ENCODE data around the gene CD19. TPM values are rescaled to one million over a fixed set of nuclear protein-coding genes. Genes with fewer than 3 reads are reported as not detected.

Gene CD19
- polyA plus RNA-seq, 1 donor from 2014 or later, result not detected

- no peaks in the 10 kb centered on the region for H3K9me3 ChIP-seq (ENCODE audit: low read length)
- H3K9me2 ChIP-seq (ENCODE audit: insufficient read depth, low read length), result no peaks in the 10 kb centered on the region
- H3K4me2 ChIP-seq (ENCODE audit: low read length), result no peak overlapping the region
- H3K79me2 ChIP-seq (replicated peaks; ENCODE audit: insufficient read depth, low read length), result no peaks in the 10 kb centered on the region
- H3K9ac ChIP-seq (ENCODE audit: low read length), result no peak overlapping the region
- no peaks in the 10 kb centered on the region for H3K36me3 ChIP-seq (ENCODE audit: insufficient read depth, low read length)
- H3K27ac ChIP-seq (ENCODE audit: low read length), result no peak overlapping the region
- no peaks in the 10 kb centered on the region for H3F3A ChIP-seq (ENCODE audit: insufficient read depth, low read length, poor library complexity, severe bottlenecking)
- H3K4me3 ChIP-seq (ENCODE audit: low read length), result no peak overlapping the region
- TF ChIP-seq RAD21 (conservative IDR thresholded peaks at IDR 0.05) (no peak), SMC3 (conservative IDR thresholded peaks at IDR 0.05; ENCODE audit: poor library complexity) (no peak), EZH2 (IDR thresholded peaks at IDR 0.05; ENCODE audit: borderline replicate concordance, insufficient read depth, low read length, poor library complexity, severe bottlenecking) (no peak), TAF1 (IDR thresholded peaks at IDR 0.05; ENCODE audit: low read depth) (no peak), EP300 (conservative IDR thresholded peaks at IDR 0.05; ENCODE audit: poor library complexity, severe bottlenecking) (no peak), MXI1 (conservative IDR thresholded peaks at IDR 0.05; ENCODE audit: poor library complexity, severe bottlenecking) (no peak), CTCF (IDR thresholded peaks at IDR 0.05; ENCODE audit: poor library complexity, severe bottlenecking) (no peak)
- TF ChIP-seq, protein P1, sequence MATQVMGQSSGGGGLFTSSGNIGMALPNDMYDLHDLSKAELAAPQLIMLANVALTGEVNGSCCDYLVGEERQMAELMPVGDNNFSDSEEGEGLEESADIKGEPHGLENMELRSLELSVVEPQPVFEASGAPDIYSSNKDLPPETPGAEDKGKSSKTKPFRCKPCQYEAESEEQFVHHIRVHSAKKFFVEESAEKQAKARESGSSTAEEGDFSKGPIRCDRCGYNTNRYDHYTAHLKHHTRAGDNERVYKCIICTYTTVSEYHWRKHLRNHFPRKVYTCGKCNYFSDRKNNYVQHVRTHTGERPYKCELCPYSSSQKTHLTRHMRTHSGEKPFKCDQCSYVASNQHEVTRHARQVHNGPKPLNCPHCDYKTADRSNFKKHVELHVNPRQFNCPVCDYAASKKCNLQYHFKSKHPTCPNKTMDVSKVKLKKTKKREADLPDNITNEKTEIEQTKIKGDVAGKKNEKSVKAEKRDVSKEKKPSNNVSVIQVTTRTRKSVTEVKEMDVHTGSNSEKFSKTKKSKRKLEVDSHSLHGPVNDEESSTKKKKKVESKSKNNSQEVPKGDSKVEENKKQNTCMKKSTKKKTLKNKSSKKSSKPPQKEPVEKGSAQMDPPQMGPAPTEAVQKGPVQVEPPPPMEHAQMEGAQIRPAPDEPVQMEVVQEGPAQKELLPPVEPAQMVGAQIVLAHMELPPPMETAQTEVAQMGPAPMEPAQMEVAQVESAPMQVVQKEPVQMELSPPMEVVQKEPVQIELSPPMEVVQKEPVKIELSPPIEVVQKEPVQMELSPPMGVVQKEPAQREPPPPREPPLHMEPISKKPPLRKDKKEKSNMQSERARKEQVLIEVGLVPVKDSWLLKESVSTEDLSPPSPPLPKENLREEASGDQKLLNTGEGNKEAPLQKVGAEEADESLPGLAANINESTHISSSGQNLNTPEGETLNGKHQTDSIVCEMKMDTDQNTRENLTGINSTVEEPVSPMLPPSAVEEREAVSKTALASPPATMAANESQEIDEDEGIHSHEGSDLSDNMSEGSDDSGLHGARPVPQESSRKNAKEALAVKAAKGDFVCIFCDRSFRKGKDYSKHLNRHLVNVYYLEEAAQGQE (IDR thresholded peaks at IDR 0.05; ENCODE audit: borderline replicate concordance), result no peak
- H2AFZ ChIP-seq (ENCODE audit: low read depth, low read length), result no peak overlapping the region
- no peaks in the 10 kb centered on the region for H3K27me3 ChIP-seq (ENCODE audit: insufficient read depth, low read depth, low read length)
- H4K20me1 ChIP-seq (ENCODE audit: insufficient read depth), result no peaks in the 10 kb centered on the region
Measured at GRCh38 chr16:28883221-28883996, 48.4 kb upstream of the CD19 start.

GRCh38 chr16:28884045-28884444, 47.7 kb upstream of the CD19 start:
- Histone ChIP-seq H4K20me1 (ENCODE audit: insufficient read depth) (no peaks in the 10 kb centered on the region), H3K4me3 (ENCODE audit: low read length) (no peak overlapping the region), H3K9ac (ENCODE audit: low read length) (no peak overlapping the region), H3K27ac (ENCODE audit: low read length) (no peak overlapping the region), H3K9me3 (ENCODE audit: low read length) (no peaks in the 10 kb centered on the region), H3K27me3 (ENCODE audit: insufficient read depth, low read depth, low read length) (no peaks in the 10 kb centered on the region), H3K79me2 (replicated peaks; ENCODE audit: insufficient read depth, low read length) (no peaks in the 10 kb centered on the region), H3K4me2 (ENCODE audit: low read length) (no peak overlapping the region), H2AFZ (ENCODE audit: low read depth, low read length) (no peak overlapping the region), H3K36me3 (ENCODE audit: insufficient read depth, low read length) (no peaks in the 10 kb centered on the region), H3F3A (ENCODE audit: insufficient read depth, low read length, poor library complexity, severe bottlenecking) (no peaks in the 10 kb centered on the region), H3K9me2 (ENCODE audit: insufficient read depth, low read length) (no peaks in the 10 kb centered on the region)
- TF ChIP-seq, protein P1 (IDR thresholded peaks at IDR 0.05; ENCODE audit: borderline replicate concordance), result no peak
- no peak for TF ChIP-seq CTCF (IDR thresholded peaks at IDR 0.05; ENCODE audit: poor library complexity, severe bottlenecking)
- no peak for TF ChIP-seq EP300 (conservative IDR thresholded peaks at IDR 0.05; ENCODE audit: poor library complexity, severe bottlenecking)
- TF ChIP-seq SMC3 (conservative IDR thresholded peaks at IDR 0.05; ENCODE audit: poor library complexity), result no peak
- TF ChIP-seq POLR2AphosphoS5 (IDR thresholded peaks at IDR 0.05), result no peak
- no peak for TF ChIP-seq TAF1 (IDR thresholded peaks at IDR 0.05; ENCODE audit: low read depth)
- no peak for TF ChIP-seq EZH2 (IDR thresholded peaks at IDR 0.05; ENCODE audit: borderline replicate concordance, insufficient read depth, low read length, poor library complexity, severe bottlenecking)
- no peak for TF ChIP-seq RAD21 (conservative IDR thresholded peaks at IDR 0.05)
- TF ChIP-seq MXI1 (conservative IDR thresholded peaks at IDR 0.05; ENCODE audit: poor library complexity, severe bottlenecking), result no peak

All from neural cell (in vitro differentiated cells).